Ramos (cell line): ENCODE results near the gene RPP14.
"Not testable (repeated sequence)": the region's sequence is repeated elsewhere in the genome, so short reads cannot be mapped to it uniquely, and the experiment has no call there.

Experiments used
- in situ Hi-C: fragments of 300-500 bp; cut with MboI; formaldehyde crosslinking; loops from one replicate; pipeline ENCODE4 v1.14.3; 2022; ENCODE audit warnings: low sequenced_read_pairs; ENCODE audit not compliant: unreplicated experiment

Gene RPP14

DNA sequence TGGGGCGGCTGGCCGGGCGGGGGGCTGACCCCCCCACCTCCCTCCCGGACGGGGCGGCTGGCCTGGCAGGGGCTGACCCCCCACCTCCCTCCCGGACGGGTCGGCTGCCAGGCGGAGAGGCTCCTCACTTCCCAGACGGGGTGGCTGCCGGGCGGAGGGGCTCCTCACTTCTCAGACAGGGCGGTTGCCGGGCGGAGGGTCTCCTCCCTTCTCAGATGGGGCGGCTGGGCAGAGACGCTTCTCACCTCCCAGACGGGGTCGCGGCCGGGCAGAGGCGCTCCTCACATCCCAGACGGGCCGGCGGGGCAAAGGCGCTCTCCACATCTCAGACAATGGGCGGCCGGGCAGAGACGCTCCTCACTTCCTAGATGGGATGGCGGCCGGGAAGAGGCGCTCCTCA lies 15.6 kb upstream of the RPP14 start:
- in situ Hi-C loops, result not testable (repeated sequence)

DNA sequence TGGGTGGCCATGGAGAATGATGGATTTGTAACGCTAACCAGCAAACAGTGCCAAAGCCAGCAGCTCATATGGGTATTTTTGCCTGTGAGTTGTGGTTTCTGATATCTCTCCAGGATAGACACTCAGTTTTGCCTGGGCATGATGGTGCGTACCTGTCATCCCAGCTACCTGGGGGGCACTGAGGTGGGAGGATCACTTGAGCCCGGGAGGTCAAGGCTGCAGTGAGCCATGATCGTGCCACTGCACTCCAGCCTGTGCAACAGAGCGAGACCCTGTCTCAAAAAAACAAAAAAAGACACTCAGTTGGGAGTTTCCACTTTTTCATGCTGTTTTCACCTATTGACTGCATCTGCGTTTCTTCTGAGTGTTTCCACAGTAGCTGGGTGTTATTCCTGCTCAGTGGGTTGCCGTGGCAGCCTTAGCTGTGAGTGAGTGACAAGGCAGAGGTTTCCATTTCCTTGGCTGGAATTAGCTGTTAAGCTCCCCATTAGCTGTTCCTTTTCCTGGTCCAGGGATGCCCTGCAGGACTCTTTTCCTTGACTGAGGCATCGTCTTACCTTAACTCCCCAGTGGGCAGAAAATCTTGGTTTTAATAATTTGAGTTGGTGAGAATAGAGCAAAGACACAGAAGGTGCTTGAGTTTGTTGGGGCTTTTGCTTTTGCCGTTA lies 14.2 kb upstream of the RPP14 start:
- in situ Hi-C loops, result no loop called here

DNA sequence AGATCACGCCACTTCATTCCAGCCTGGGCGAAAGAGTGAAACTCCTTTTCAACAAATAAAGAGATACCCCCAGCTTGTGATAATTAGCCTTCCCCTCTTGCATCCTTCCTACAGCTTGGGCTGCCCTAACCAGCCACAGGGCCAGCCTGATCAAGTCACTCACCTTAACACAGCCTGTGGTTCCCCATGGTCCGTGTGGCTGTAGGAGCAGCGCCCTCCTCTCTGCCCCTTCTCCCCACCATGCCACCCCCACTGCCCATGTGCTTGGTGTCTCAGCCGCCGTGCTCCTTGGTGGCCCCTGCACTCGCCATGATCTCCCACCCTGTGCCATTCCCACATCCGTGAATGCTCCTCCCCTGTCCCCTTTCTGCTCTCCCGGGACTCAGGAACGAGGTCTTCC lies 13.2 kb upstream of the RPP14 start:
- in situ Hi-C loops, result no loop called here

DNA sequence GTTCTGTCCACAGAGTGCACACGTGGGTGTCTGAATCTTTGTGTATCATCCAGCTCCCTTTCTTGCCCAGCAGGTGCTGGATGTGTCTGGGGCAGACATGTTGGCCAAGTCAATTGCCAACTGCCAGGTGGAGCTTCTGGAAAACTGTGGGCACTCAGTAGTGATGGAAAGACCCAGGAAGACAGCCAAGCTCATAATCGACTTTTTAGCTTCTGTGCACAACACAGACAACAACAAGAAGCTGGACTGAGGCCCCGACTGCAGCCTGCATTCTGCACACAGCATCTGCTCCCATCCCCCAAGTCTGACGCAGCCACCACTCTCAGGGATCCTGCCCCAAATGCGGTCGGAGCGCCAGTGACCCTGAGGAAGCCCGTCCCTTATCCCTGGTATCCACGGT lies 12.5 kb upstream of the RPP14 start:
- in situ Hi-C loops, result no loop called here

DNA sequence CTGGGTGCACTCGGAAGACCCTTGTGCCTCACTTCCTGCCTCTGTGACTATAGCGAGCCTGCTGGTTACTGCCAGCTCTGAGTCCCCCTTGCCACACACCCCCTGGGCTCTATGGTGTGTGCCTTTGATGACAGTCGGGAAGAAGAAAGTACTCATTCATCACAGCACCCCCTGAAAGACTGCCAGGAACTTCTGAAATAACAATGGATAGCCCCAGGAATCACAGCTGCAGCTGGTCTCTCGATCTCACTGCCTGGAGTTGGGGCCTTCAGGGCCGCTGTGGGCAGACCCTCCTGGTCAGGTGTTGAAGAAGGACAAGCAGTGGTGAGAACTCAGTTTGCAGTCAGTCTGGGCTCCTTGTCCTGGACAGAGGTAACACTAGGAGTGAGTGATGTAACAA lies 9.8 kb upstream of the RPP14 start:
- in situ Hi-C loops, result no loop called here

DNA sequence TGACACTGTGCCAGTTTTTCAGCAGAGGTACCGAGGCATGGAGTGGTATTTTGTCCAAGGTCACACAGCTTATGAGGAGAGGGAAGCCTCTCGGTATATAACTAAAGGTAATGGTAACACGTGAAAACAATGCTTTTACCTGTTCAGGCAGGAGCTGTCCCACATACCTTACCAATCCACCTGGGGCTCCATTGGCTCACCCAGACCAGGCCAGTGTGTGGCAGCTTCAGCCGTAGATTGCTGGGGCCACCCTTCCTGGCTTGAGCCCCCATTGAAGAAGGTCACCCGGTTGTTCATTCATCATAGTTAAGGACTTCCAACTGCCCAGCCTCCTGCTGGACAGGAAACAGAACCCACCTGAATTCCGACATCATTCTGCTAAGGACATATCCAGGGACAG lies 9.2 kb upstream of the RPP14 start:
- in situ Hi-C loops, result no loop called here

DNA sequence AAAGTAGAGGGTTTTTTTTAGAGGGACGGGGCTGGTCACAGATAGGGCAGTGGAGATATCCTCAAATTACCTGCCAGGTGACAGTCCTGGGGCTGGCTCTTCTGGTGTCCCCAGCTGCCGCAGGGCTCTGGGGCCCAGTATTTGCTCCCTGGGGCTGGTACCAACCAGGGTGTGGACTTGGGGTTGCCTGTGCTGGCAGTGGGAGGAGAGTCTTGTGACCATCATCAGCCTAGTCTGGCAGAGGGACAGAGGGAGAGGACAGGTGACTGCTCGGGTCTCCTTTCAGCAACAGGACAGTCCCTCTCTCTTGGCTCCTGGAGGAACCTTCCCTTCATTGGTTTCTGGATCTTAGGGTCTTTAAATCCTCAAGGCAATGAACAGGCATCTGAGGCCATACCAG lies 7.9 kb upstream of the RPP14 start:
- in situ Hi-C loops, result no loop called here

DNA sequence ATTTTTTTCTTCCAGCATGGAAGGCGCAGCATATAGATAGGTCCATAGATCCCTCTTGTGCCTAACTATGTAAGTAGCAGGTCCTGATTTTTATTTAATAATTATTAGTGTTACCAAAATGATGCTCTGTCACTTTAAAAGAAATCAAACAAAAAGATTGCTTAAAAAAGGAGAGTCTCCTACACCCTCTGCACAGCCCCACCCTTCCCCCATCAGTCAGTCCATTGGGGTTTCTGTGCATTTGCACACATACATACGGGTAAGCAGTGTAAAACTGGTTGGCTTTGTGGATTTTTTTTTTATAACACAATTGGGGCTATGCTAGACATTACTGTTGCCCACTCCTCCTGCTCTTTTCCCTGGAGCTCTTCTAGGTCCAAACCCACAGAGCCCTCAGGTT lies 7.0 kb upstream of the RPP14 start:
- in situ Hi-C loops, result no loop called here

DNA sequence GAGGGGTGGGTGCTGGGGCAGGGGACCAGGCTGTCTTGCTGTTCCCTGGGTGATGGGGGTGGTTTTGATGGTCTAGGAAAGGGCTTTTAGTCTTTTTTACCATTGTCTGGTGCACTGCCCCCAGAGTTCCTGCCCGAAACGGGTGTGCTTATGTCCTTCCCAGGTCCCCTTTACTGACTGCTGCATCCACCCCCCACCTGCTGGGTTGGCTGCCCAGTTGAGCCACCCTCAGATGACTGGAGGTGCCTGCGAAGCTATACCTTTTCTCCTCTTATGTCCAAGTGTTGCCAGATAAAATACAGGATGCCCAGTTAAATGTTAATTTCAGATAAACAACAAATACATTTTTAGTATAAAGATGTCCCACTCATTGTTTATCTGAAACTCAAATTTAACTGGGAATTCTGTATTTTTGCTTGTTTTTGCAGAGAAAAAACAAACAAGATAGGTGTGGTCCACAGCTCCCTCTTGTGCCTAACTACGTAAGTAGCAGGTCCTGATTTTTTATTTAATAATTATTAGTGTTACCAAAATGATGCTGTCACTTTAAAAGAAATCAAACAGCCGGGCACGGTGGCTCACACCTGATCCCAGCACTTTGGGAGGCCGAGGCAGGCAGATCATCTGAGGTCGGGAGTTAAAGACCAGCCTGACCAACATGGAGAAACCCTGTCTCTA lies 6.1 kb upstream of the RPP14 start:
- in situ Hi-C loops, result loop anchor here (5.0 to 10.0 kb wide), 2 partner anchors 118 to 335 kb away; no protein-coding TSS in a partner anchor

DNA sequence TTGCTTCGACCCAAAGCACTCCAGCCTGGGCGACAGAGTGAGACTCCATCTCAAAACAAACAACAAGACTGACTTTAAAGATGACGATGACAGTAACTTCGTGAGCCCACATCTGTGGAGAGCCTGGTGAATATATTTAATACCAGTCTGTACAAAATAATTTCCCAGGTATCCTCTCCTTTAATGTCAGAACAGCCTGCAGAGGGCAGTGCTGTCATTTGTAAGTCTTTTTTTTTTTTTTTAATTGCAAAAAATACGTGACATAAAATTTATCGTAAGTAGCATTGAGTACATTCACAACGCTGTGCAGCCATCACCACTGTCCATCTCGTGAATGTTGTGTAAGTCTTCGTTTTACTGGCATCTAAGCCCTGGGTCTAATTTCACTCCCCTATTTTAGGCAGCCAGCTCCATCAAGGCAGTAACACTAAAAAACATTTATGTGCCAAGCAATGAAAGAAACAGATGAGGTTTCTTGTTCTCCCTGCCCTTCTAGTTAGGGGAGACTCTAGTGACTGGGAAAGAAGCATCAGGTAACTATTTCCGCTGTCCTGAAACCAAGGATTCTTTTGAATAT lies 1.7 kb downstream of the RPP14 start:
- in situ Hi-C loops, result loop anchor here (5.0 to 10.0 kb wide), 2 partner anchors 225 to 327 kb away; no protein-coding TSS in a partner anchor

DNA sequence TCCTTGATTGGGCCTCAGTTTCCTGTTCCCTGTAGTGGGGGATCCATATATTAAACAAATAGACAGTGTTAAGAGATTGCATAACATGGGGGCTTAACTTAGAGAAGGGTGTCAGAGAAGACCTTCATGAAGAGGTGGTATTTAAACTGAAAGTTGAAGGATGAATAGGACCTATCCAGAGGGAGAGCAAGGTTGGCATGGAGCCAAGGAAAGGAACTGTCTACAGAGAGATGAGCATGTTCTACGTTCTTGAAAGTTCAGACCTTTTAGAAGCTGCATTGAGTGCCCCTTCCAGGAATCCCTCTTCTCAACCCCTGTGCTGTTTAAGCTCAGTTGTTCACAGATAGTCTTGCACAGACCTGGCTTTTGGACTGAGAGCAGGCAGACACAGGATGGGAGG lies 2.7 kb downstream of the RPP14 start:
- in situ Hi-C loops, result loop anchor here (5.0 to 10.0 kb wide), 2 partner anchors 224 to 326 kb away; no protein-coding TSS in a partner anchor

DNA sequence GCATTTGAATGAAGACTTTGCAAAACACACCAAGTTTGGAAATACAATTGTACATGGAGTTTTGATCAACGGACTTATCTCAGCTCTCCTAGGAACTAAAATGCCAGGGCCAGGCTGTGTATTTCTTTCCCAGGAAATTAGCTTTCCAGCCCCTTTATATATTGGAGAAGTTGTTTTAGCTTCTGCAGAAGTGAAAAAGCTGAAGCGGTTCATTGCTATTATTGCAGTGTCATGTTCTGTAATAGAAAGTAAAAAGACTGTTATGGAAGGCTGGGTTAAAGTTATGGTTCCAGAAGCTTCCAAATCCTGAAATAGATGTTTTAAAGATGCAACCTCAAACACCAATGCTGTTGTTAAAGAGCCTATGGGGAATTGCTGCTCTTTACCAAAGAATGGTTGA lies 11.8 kb downstream of the RPP14 start:
- in situ Hi-C loops, result no loop called here

DNA sequence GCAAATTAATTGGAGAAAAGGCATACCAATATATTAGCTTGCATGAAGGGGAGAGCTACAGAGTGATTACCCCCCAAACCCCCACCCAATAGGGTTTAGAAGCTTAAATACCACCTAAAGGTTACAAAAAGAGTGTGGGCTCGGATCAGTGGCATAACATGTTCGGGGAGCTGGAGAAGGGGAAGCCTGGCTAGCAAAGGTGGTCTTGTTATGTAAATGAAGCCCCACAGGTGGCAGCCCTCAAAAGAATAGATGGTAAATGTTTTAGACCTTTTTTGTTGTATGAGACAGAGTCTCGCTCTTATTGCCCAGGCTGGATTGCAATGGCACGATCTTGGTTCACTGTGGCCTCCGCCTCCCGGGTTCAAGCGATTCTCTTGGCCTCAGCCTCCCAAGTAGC lies 15.7 kb downstream of the RPP14 start:
- in situ Hi-C loops, result no loop called here

DNA sequence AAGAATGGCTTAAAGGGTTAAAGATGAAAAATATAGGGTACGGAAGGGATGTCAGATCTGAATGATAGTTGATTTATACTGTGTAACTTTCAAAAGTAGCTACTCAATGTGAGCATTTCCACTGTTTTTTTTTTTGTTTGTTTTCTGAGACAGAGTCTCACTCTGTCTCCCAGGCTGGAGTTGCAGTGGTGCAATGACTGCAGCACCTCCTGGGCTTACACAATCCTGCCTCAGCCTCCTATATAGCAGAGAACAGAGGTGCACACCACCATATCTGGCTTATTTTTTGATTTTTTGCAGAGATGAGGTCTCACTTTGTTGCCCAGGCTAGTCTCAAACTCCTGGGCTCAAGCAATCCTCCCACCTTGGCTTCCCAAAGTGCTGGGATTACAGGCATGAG lies 16.7 kb downstream of the RPP14 start:
- in situ Hi-C loops, result no loop called here

DNA sequence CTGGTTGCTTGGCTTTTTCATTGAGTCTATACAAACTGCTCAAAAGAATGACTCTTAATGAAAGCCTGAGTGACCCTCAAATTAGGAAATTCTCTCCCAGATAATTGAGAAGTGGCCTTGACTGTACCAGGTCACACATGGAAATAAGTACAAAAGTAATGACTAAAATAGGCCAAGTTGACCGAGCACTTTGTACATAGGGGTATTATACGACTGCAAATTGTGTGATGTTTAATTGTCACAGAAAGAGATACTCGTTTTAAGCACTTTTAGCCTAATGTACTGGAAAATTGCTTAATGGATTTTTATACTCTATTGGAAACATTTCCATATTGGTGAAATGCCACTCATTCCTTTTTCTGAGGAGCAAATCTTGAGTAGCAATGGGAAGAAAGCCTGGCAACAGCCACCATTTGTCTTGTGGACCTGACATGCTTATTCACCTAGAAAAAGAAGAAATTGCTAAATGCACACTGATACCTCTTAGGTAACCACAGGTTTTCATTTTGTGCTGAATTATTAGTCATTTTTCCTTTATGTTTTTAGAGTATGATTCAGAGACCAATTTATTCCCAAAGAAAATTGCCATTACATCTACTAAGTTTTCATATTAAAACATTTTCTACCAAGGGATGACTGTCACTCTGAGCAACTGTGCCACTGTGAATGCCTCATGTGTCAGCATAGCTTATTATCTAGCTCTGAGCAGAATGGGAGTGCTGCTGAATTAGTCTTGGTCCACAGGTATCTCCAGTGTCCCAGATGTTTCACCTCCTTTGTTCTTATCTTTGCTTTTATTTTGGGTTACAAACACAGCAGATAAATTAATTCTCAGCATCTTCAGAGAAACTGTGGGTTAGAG lies 17.7 kb downstream of the RPP14 start:
- in situ Hi-C loops, result no loop called here

DNA sequence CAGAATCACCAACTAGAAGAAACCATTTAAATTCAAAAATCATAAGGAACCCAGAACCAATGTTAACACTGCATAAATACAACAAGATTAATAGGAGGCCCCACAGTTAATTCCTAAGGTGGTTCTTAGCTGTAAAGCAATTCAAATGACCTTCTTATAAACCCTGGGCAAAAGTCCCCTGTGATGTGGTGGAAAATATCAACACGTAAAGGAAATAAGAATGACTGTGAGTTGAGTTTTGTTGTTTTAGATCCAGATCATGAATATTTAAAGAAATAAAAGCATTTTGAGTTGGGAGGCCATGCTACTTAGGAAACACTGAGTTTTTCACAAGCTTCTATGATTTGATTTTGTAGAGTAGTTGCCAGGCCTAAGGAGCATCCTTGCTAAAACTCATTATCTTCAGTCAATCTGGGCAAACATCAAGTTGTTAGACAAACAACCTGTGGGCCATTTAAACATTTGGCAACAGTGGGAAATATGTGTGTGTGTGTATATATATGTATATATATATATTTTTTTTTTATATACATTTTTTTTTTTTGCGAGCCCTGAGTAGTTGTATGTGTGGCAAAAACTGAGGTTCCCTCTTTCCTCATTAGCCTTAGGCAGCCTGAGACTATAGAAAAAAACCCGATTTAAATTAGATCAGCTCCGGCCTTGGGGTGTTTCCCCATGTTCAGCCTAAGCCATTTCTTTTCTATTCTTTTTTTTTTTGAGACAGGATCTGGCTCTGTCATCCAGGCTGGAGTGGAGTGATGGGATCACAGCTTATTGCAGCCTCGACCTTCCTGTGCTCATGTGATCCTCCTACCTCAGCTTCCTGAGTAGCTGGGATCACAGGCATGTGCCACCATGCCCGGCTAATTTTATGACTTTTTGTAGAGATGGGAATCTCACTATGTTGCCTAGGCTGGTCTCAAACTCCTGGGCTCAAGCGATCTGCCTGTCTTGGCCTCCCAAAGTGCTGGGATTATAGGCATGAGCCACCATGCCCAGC lies 18.6 kb downstream of the RPP14 start:
- in situ Hi-C loops, result loop anchor here (5.0 kb wide), 1 partner anchor 88 kb away; no protein-coding TSS in a partner anchor

DNA sequence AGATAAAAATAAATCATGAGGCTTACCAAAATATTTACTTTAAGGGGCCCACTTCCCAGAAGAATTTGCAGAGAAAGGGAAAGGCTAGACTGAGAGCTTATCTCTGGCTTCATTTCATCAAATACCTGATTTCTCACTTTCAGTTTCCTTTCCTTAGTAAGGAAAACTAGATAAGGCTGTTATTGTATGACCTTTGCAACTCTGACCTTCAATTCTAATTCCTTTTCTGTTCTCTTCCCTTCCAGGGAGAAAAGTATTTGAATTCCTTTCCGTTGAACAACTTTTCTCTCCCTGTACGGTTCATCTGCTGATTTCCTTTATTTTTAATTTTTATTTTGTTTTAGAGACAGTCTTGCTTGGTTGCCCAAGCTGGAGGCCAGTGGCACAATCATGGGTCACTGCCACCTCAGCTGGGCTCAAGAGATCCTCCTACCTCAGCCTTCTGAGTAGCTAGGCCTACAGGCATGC lies 19.5 kb downstream of the RPP14 start:
- in situ Hi-C loops, result loop anchor here (5.0 kb wide), 1 partner anchor 87 kb away; no protein-coding TSS in a partner anchor

DNA sequence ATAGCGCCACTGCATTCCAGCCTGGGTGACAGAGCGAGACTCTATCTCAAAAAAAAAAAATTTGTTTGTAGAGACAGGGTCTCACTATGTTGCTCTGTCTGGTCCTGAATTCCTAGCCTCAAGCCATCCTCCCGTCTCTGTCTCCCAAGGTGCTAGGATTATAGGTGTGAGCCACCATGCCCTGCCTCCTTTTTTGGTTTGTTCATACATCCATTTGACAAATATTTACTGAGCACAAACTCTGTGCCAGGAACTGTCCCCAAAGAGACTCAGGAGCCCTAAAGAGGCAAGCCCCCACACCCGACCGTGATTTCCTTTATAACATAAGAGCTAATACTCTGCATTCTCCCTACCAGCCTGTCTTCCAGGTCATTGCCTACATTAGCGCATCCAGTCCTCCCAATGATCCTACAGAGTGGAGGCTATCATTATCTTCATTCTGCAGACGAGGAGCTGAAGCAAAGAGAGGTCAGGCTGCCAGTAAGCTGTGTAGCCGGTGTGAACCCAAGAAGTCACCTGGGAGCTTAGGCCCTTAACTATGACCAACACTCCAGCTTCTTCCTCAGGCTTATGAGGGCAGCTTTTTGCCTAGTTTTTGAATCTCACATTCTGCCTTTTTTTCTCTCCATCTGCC lies 20.3 kb downstream of the RPP14 start:
- in situ Hi-C loops, result loop anchor here (5.0 kb wide), 1 partner anchor 86 kb away; no protein-coding TSS in a partner anchor
